CD4-positive, alpha-beta T cell treated with Interleukin-12 subunit alpha and Interleukin-12 subunit beta, for 1 hour (primary cell): Measurements from ENCODE around the gene SLC35F4.
"Not testable (repeated sequence)": the region's sequence is repeated elsewhere in the genome, so short reads cannot be mapped to it uniquely, and the experiment has no call there.

Experiments used
- DNase-seq: peaks from one replicate; pipeline ENCODE4 v3.0.0-alpha.2; 2020

Gene SLC35F4

GRCh38 chr14:57714487-57714931, 151.4 kb downstream of the SLC35F4 start:
- DNase-seq, result no peak

- DNase-seq, result no peak
These were observed 153.2 kb downstream of the SLC35F4 start for GRCh38 chr14:57712698-57713097.

GRCh38 chr14:57712102-57712501, 153.8 kb downstream of the SLC35F4 start:
- no peak for DNase-seq

GRCh38 chr14:57709909-57710308, 156.0 kb downstream of the SLC35F4 start:
- no peak for DNase-seq

GRCh38 chr14:57709086-57709485, 156.8 kb downstream of the SLC35F4 start:
- not testable (repeated sequence) for DNase-seq

GRCh38 chr14:57707219-57707618, 158.7 kb downstream of the SLC35F4 start:
- no peak for DNase-seq

- DNase-seq, result no peak
These were observed 161.1 kb downstream of the SLC35F4 start for GRCh38 chr14:57704763-57705162.

- DNase-seq, result no peak
These were observed 165.9 kb downstream of the SLC35F4 start for GRCh38 chr14:57699947-57700346.

GRCh38 chr14:57692671-57693070, 173.2 kb downstream of the SLC35F4 start:
- no peak for DNase-seq

GRCh38 chr14:57687416-57687815, 178.5 kb downstream of the SLC35F4 start:
- DNase-seq, result no peak

GRCh38 chr14:57686304-57686703, 179.6 kb downstream of the SLC35F4 start:
- DNase-seq, result no peak

GRCh38 chr14:57671021-57671420, 194.9 kb downstream of the SLC35F4 start:
- DNase-seq, result no peak

- no peak for DNase-seq
These were observed 205.7 kb downstream of the SLC35F4 start for GRCh38 chr14:57660208-57660607.

- no peak for DNase-seq
These were observed 206.8 kb downstream of the SLC35F4 start for GRCh38 chr14:57659052-57659451.

- DNase-seq, result no peak
These were observed 208.4 kb downstream of the SLC35F4 start for GRCh38 chr14:57657487-57657886.

GRCh38 chr14:57656853-57657252, 209.0 kb downstream of the SLC35F4 start:
- DNase-seq, result no peak

- no peak for DNase-seq
These were observed 213.1 kb downstream of the SLC35F4 start for GRCh38 chr14:57652769-57653168.

- no peak for DNase-seq
These were observed 224.1 kb downstream of the SLC35F4 start for GRCh38 chr14:57641776-57642175.

- no peak for DNase-seq
These were observed 225.9 kb downstream of the SLC35F4 start for GRCh38 chr14:57640036-57640435.

- no peak for DNase-seq
These were observed 228.0 kb downstream of the SLC35F4 start for GRCh38 chr14:57637901-57638300.

- DNase-seq, result no peak
These were observed 231.6 kb downstream of the SLC35F4 start for GRCh38 chr14:57634335-57634734.

- no peak for DNase-seq
These were observed 233.2 kb downstream of the SLC35F4 start for GRCh38 chr14:57632649-57633048.

GRCh38 chr14:57617510-57617909, 248.4 kb downstream of the SLC35F4 start:
- no peak for DNase-seq

- no peak for DNase-seq
These were observed 252.9 kb downstream of the SLC35F4 start for GRCh38 chr14:57612946-57613345.

- no peak for DNase-seq
These were observed 254.3 kb downstream of the SLC35F4 start for GRCh38 chr14:57611555-57612075.

- no peak for DNase-seq
These were observed 255.3 kb downstream of the SLC35F4 start for GRCh38 chr14:57610631-57611030.
